ENCODE data around the gene CGN.
"Not testable (repeated sequence)": the region's sequence is repeated elsewhere in the genome, so short reads cannot be mapped to it uniquely, and the experiment has no call there.

Gene CGN

DNA sequence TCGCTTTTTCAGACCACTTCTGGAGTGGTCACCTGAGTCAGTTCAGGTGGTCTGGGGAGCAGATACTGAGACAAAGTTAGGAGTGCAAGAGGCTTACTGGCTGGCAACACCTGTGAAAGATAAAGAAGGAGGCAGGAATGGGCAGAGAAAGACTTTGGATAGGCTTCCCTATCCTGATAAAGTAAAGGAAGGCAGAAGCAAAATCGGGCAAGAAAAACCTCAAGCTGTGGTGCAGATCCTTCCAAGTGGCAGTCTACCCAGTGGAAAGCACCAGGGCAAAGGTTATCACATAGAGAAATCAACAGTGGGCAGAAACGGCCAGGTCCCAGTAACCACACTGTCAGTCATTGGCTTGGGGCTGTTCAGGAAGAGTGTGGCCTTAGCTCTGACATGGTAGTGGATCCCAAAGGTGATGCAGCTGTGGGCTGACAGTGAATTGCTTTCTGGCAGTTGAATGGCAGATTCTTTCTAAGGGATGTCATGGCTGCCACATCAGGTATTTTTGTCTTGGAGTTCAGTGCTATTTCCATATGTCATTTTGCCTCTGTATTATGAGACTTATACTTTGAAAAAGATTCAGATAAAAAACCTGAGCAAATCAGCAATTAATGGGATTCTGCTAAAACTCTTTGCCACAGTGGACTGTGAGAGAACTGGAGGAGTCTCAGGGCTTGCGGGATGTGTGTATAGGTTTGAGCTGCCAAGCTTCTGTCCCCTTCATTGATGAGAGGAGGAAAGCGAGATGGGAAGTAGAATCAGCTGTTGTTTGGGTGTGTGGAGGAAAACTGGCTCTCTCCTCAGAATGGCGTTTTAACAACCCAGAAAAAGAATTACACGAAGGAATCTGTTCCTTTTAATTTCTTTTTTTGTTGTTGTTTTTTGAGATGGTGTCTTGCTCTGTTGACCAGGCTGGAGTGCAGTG lies 8.1 kb upstream of the CGN start:
- DNase-seq: no peak

DNA sequence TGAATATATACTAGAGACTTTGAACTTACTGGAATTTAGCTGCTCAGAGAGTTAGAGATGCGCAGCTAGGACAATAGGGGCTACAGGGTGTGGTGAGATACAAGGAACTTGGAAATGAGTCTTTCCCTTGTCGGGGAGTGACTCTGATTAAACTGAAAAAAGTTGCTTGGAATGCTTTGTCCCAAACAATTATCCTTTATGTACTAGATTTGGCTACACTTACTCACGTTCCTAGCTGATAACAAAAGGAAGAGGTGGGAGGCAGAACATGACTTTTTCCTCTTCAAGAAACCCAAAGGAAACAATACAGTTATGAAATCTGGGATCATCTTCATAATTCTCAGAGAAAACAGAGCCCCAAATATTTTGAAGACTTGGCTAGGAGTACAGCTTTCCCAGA lies 6.9 kb upstream of the CGN start:
- DNase-seq: no peak

DNA sequence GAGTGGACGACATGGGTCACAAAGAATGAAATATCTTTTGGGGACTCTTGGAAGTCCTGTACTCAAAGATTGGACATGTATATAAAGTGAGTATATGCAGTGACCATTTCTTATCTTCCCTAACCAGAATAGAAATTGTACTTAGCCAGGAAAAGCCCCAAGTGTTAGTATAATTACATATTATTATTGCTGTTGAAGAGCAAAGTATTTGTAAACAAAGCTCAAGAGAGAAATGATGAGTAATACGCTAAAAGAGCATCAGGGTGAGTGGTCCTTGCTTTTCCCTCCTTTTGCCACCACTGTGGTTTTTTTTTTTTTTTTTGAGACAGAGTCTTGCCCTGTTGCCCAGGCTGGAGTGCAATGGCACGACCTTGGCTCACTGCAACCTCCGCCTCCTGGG lies 6.4 kb upstream of the CGN start:
- no peak for DNase-seq

DNA sequence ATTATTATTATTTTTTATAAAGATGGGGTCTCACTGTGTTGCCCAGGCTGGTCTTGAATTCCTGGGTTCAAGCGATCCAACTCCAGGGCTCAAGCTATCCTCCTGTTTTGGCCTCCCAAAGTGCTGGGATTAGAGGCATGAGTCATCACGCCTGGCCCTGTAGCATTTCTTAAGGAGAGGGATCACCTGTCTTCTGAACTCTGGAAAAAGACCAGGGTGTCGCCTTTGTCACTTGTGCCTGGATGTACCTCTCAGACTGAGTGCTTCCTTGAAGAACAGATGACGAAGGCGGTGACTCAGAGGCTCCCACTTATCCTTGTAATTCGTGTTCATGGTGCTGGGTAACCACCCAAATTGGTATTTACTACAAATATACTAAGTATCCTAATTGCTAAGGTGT lies 2.4 kb upstream of the CGN start:
- DNase-seq: no peak

DNA sequence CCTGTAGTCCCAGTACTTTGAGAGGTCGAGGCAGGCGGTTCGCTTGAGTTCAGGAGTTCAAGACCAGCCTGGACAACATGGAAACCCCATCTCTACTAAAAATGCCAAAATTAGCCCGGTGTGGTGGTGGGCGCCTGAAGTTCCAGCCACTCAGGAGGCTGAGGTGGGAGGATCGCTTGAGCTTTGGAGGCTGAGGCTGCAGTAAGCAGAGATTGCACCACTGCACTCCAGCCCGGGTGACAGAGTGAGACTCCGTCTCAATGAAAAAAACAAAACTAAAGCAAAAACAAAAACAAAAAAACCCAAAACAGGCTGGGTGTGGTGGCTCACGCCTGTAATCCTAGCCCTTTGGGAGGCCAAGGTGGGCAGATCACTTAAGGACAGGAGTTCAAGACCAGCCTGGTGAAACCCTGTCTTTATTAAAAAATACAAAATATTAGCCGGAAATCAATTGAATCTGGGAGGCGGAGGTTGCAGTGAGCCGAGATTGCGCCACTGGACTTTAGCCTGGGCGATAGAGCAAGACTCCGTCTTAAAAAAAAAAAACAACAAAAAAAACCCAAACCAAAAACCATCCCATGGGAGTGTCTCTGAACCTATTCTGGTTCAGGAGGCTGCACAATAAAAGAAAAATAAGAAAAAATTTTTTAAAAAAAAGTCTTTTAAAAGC lies 1.7 kb upstream of the CGN start:
- DNase-seq: no peak

DNA sequence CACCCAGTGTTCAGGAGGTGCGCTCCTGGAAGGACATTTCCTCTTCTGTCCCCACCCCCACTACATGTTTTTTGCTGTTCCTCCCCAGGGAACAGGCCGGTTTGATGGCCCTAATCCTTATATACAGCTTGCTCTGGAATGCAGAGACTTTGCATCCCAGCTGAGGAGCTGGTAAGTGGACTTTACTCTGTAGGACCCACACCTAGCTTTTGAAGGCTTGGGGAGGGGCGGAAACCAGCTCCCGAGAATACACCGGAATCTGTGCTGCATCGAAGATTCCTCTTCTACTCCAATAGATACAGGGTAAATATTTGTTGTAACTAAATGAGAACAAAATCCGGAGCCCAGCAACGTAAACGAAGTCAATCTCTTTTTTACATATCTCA lies 1.2 kb upstream of the CGN start:
- DNase-seq: no peak

DNA sequence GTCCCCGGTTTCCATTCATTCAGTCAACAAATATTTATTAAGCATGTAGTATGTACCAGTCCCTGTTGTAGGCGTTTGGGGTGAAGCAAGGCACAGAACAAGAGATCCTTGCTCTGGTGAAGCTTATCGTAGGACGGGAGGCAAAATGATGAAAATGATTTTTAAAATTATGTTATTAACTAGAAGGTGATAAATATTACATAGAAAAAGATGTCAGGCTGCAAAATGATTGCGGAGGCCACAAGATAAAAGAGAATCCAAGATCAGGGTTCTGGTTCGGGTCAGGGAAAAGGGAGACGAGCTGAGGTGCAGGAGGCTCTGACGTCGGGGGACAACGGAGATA lies 602 bp upstream of the CGN start:
- DNase-seq: peak; percentile 1

DNA sequence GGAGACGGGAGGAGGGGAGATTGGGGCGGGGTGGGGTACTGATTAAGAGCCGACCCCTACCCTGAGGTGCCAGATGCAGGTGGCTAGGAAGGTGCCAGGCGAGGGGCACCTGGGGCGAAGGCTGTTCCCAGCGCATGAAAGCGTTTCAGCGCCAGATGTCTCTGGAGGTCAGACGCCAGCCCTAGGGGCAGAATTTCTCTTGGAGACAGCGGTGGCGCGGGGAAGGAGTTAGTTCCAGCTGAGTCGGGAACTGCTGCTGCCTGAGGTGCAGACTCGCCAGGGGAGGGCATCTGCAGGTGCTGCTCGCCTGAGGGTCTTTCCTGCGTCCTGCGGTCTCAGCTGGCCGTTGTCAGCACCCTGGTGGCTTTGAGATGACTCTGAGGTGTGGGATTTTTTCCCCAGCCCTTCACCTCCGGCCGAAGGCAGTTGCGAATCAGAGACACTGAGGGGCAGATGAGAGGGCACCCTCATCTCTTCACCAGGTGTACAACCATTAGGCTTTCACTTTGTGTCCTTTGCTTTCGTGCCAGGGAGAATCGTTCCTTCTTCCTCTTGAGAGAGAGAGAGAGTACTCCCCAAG lies 539 bp downstream of the CGN start:
- DNase-seq: no peak

DNA sequence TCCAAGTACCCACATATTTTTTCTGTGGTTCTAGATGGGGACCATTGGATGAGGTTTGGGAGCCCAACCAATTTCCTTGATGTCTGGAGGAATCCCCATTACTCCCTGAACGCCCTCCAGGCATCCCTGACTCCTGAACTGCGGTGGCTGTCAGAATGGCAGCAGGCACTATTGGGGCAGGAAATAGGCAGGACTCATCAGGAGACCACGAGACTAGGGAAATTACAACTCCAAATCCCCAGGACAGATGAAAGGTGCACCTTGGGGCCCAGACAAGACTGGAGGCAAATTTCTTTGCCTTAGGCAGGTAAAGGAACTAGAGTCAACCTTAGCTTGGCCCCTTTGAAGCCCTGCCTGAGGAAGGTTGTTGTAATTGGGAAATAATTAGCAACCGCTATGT lies 1.1 kb downstream of the CGN start:
- DNase-seq: no peak

DNA sequence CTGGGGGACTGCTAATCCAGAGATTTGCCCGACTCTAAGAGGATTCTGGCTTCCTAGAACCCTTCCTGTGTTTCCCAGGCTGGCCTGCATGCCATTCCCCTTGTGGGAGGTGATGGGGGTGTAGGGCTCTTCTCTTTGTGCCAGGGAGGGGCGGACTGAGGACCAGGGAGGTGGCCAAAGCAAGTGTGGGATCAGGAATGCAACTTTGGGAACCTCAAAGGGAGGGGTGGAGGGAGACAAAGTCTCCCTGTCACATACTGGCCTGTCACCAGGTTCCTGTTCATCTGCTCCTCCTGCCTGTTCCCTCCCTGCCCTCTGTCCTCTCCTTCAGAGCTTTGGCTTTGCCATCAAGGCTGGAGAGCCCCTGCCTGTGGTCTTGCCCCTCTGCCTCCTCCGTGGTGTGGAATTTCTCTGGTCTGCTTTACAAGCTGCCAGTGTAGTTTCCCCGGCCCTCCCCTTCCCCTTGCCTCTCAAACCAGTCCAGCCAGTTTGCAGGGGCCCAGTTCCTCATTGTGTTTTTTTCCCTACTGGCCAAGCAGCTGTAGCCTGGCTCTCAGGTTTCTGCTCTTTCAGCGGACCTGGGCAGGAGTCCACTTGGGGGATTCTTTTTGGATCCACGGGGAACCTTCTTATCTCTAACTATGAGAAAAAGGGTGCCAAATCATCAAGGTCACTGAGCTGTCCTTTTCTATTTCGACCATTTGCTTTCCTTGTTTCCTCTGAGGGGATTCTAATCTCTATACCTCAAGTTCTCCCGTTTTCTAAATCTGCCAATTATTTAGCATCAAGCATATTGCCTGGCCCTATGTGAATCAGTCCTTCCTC lies 1.8 kb downstream of the CGN start:
- DNase-seq: no peak

DNA sequence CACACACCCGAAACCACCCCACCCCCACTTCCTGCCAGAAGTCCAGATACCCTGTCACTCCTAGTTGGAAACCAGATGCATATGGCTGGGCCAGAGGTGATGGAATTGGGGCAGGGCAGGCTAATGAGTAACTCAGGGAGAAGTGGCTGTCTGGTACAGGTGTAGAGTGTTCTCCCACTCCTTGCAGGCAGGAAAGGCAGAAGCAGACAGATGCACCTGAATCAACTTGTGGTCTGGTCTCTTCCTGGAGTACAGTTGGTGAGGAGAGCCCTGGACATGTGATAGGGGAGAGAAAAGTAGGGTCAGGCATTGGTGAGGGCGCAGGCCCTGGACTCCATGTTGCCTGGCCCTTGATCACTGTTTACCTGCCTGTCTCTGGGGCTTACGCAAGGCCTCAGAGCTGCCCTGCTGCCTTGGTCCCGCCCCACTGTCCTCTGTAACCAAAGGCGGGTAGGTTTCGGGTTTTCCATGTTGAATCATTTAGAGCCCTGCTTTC lies 2.5 kb downstream of the CGN start:
- no peak for DNase-seq

DNA sequence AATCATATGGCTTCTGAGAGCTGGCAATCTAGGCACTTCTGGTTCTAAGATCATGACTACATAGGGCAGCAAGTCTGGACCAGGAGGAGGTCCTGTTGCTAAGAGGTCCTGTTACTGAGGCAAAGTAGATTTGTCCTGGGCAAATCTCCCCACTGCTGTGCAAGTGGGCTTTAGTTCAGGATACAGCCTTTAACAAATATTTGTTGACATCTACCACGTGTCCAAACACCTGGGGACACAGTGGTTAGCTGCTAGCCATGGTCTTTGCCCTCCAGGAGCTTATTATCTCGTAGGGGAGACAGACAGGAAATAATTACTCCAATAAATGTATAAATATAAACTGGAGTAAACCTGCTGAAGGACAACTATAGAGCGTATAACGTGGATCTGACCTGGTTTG lies 3.2 kb downstream of the CGN start:
- no peak for DNase-seq

DNA sequence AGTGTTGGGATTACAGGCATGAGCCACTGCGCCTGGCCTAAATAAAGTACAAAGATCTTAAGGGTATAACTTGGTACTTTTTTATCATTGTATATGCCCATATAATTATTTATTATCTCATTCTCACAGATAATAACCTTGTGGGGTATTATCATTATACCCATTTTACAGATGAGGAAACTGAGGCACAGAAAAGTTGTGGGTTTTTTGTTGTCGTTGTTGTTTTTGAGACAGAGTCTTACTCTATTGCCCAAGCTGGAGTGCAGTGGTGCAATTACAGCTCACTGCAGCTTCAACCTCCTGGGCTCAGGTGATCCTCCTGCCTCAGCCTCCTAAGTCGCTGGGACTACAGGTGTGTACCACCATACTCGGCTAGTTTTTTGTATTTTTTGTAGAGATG lies 4.1 kb downstream of the CGN start:
- DNase-seq: no peak

DNA sequence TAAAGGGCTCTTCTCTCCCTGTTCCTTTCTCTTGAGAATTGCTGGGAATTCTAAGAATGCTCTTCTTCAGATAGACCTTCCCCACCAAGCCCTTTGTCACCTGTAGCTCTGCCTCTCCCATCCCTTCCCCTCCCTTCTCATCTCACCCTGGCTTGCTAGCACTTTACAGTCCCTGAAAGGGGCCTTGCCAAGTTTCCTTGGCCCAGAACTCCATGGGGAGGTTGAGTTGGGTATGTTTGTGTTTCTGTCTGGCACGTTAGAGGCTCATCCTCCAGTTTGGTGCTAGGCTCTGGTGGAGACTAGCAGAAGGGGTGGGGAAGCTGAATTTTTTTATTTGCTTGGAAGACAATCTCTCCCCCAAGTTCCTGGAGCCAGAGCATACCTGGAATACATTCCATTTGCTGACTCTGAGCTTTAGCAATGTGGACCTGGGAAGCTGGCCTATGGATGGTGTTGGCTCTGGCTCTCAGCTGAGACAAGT lies 4.9 kb downstream of the CGN start:
- no peak for DNase-seq

DNA sequence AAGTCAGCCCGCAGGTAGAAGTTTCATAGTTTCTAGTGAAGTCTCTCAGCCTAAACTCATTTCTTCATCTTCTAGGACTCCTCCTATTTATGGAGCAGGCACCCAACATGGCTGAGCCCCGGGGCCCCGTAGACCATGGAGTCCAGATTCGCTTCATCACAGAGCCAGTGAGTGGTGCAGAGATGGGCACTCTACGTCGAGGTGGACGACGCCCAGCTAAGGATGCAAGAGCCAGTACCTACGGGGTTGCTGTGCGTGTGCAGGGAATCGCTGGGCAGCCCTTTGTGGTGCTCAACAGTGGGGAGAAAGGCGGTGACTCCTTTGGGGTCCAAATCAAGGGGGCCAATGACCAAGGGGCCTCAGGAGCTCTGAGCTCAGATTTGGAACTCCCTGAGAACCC lies 7.2 kb downstream of the CGN start:
- no peak for DNase-seq

DNA sequence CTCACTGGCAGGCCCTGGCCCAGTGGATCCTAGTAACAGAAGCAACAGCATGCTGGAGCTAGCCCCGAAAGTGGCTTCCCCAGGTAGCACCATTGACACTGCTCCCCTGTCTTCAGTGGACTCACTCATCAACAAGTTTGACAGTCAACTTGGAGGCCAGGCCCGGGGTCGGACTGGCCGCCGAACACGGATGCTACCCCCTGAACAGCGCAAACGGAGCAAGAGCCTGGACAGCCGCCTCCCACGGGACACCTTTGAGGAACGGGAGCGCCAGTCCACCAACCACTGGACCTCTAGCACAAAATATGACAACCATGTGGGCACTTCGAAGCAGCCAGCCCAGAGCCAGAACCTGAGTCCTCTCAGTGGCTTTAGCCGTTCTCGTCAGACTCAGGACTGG lies 7.7 kb downstream of the CGN start:
- no peak for DNase-seq

DNA sequence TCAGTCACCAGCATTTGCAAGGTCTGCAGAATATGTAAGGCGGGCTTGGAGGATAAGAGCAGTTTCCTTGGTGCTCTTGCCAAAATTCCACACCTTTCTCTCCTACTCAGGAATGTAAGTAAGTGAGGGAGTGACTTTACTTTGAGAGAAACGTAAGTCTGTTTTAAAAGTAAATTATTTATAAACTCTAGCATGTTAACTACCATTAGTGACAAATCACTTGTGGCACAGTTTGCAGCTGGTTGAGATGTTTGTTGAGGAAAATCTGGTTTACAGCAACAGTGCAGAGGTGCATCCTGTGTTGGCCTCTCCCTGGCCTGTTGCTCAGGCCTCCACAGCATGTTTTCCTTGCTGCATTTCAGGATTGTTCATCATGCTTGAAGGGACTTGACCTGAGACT lies 8.5 kb downstream of the CGN start:
- no peak for DNase-seq

DNA sequence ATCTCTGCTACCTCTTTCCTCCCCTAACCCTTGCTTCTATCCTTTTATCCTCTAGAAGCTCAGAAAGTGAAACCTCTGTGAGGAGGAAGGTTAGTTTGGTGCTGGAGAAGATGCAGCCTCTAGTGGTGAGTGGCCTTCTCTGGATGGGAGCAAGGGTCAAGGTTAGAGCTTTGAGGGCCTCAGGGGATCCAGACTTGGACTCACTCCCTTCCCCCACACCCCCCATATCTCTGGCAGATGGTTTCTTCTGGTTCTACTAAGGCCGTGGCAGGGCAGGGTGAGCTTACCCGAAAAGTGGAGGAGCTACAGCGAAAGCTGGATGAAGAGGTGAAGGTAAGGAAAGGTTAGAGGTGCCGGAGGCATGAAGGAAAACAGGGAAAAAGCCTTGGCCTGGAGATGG lies 9.2 kb downstream of the CGN start:
- DNase-seq: no peak

DNA sequence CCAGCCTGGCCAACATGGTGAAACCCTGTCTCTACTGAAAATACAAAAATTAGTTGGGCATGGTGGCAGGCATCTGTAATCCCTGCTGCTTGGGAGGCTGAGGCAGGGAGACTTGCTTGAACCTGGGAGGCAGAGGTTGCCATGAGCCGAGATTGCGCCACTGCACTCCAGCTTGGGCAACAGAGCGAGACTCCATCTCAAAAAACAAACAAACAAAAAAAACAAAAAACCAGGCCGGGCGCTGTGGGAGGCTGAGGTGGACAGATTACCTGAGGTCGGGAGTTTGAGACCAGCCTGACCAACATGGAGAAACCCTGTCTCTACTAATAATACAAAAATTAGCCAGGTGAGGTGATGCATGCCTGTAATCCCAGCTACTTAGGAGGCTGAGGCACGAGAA lies 11.2 kb downstream of the CGN start:
- DNase-seq: not testable (repeated sequence)

DNA sequence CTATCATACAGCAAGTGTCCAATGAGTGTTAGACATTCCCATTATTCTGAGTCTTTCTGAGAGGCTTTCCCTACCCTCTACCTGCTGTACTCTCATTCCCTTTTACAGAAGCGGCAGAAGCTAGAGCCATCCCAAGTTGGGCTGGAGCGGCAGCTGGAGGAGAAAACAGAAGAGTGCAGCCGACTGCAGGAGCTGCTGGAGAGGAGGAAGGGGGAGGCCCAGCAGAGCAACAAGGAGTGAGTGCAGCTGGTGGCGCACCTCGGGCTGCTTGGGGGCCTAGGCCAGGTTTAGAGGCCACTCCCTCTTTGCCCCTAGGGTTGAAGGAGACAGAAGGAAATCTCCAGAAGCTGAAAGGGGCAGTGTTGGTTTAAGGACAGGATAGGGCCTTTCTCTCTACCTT lies 12.1 kb downstream of the CGN start:
- DNase-seq: no peak

DNA sequence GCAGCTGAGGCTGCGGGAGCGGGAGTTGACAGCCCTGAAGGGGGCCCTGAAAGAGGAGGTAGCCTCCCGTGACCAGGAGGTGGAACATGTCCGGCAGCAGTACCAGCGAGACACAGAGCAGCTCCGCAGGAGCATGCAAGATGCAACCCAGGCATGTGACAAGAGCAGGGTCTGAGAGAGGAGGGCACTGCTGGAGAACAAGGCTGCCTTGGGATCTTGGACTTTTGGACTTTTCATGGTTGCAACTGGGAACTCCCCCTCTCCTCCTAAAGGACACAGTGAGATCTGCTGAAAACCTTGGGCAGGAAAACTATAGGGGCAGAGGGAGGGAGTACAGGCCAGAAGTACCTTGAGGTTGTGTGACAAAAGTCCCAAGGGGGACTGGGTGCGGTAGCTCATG lies 13.5 kb downstream of the CGN start:
- no peak for DNase-seq

DNA sequence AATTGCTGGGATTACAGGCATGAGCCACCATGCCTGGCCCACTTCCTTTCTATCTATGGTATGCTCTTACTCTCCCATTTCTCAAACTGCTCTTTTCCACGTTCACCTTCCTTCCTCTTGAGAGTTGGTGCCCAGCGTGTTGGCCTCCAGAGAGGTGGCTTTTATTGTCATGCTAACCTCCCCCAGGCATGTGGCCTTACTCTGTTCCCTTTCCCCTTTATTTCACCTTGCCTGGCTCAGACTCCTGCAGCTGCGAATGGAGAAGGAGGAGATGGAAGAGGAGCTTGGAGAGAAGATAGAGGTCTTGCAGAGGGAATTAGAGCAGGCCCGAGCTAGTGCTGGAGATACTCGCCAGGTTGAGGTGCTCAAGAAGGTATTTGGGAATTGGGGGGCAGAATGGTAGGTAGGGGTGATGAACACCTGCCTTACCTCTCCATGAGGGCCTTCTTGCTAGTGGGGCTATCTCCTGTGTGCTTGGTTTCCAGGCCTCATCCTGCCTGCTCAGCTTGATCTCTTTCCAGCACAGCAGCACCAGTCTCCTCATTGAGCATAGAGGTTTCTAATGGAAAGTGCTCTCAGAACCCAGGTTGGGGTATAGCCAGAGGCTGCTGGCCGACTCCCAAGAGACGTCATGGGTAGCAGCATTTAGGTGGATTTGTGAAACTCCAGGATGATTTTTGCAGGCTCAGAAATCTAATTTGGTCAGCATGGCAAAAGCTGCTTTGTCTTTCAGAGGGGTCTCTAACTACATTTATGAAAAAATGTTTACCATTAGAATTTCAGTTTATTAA lies 15.7 kb downstream of the CGN start:
- DNase-seq: no peak

Measured in central memory CD4-positive, alpha-beta T cell (primary cell).